ENCODE measurements around the gene VASH2.
A peak's percentile ranks its signal among the peaks of the same experiment; 100 is the strongest.
"Not testable (repeated sequence)": the region's sequence is repeated elsewhere in the genome, so short reads cannot be mapped to it uniquely, and the experiment has no call there.

The VASH2 gene

DNA sequence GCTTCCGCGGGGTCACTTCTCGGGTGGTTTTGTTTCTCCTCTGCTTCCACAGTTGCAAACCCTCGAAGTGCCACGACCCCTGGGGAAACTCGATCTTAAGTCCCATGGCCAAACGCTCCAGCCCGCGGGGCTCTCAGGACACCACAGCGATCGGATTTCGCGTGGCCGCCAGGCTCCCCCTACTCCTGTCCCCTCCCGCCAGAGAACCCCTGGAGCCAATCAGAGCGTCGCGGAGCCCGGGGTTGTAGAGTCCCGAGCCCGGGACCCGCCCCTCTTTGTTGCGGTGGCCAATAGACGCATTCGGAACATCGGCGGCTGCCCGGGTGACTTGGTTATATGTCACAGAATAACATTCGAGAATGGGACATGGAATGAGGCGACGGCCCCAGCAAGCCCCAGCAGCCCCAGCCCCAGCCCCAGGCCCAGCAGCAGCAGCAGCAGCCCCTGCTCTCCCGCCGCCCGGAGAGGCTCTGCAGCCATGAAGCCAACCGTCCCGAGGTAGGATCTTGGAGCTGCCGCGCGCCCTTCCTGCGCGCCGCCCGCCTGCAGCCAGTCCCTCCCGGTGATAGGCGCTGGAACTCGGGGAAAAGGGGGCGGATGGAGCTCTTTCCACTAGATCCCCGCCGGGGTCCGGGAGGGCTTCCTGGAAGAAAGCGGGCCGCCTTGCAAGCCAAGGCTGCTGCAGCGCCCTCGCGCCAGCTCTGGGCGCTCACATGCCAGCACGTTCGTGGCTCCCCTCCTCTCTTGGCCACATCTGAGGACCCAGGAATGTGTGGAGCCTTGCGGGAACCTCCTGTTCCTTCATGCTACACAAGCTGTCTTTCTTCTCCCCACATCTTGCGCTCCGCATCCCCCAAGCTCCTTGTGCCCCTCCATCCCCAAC is at the start of gene VASH2:
TSS of gene VASH2 (plus strand) at position 299 of the 883 bp plus-strand sequence. CDS start 1,002 bp downstream, outside the sequence.
- DNase-seq, result peak; percentile 82

DNA sequence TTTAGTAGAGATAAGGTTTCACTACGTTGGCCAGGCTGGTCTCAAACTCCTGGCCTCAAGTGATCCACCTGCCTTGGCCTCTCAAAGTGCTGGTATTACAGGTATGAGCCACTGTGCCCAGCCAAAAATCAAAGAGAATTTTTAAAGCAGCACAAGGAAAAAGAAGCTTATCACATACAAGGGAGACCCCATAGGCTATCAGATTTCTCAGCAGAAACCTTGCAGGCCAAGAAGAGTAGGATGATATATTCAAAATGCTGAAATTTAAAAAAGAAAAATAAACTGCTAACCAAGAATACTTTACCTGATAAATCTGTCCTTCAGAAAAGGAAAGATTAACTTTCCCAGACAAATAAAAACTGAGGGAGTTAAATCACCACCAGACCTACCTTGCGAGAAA is 49.1 kb upstream of the VASH2 start:
- DNase-seq, result no peak

DNA sequence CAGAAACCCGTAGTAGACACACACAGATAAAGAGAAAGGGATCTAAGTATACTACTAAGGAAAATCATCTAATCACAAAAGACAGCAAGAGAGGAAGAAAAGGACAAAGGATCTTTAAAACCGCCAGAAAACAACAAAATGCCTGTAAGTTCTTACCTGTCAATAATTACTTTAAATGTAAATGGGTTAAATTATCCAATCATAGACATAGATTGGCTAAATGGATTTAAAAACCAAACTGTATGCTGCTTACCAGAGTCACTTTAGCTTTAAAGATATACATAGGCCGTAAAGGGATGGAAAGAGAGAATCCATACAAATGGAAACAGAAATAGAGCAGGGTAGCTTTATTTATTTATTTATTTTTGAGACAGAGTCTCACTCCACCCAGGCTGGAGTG is 48.3 kb upstream of the VASH2 start:
- DNase-seq, result no peak

DNA sequence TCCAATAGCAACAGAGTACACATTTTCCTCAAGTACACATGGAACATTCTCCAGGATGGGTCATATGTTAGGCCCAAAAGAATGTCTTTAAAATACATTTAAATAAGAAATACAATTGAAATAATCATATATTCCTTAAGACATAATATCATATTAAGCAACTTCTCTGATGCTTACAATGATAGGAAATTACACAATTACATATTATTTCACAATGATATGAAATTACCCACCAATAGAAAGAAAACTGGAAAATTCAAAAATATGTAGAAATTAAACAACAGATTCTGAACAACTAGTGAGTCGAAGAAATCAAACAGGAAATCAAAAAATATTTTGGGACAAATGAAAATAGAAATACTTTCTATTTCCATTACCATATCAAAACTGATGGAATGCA is 46.7 kb upstream of the VASH2 start:
- no peak for DNase-seq

DNA sequence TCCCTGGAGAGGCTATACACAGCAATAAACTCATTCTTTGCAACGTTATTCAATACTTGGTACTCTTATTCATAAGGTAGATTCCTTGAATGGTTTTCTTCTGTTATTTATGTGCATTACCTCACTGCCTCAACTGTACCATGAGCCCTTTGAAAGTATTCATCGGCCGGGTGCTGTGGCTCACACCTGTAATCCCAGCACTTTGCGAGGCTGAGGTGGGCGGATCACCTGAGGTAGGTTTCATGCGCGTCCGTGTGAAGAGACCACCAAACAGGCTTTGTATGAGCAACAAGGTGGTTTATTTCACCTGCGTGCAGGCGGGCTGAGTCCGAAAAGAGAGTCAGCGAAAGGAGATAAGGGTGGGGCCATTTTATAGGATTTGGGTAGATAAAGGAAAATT is 42.3 kb upstream of the VASH2 start:
- DNase-seq, result not testable (repeated sequence)

DNA sequence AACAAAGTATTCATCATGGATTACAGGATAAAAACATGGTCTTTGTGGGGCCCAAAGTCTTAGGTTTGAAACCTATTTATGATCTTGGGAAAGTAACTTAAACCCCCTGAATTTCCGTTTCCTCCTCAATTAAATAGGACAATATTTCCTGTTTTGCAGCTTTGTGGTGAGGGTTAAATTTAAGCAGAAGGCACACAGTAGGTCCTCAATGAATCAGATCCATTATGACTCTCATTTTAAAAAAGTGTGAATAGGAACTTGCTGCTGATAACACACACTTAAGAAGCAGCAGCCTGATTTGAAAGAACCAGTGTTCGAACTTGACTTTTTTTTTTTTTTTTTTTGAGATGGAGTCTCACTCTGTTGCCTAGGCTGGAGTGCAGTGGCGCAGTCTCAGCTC is 41.4 kb upstream of the VASH2 start:
- DNase-seq, result no peak

DNA sequence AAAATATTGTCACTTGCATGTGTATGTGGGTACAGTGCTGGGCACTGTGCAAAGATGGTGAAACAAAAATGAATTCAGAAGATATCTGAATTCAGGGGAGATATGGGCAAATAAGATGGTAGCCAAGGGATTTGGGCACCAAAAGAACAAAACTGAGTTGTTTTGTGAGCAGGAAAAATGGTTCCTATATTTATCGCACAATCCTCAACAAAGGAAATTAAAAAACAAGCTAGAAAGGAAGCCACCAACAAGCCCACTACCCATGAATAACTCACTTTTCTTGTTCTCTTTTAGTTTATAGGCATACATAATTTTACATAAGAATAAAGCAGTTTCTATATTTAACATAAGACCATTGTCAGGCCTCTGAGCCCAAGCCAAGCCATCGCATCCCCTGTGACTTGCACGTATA is 40.7 kb upstream of the VASH2 start:
- no peak for DNase-seq

DNA sequence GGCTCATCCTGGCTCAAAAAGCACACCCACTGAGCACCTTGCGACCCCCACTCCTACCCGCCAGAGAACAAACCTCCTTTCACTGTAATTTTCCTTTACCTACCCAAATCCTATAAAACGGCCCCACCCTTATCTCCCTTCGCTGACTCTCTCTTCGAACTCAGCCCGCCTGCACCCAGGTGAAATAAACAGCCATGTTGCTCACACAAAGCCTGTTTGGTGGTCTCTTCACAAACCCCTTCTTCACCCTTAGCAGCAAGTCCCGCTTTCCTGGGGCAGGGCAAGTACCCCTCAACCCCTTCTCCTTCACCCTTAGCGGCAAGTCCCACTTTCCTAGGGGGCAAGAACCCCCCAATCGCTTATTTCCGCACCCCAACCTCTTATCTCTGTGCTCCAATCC is 40.1 kb upstream of the VASH2 start:
- DNase-seq, result not testable (repeated sequence)

DNA sequence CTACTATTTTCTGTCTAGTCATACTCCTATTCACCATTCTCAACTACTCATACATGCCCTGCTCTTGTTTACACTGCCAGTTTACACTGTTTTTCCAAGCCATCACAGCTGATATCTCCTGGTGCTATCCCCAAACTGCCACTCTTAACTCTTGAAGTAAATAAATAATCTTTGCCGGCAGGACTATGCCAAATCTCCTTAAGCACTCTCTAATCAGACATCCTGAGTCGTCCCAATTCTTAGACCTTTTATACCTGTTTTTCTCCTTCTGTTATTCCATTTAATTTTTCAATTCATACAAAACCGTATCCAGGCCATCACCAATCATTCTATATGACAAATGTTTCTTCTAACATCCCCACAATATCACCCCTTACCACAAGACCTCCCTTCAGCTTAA is 36.7 kb upstream of the VASH2 start:
- not testable (repeated sequence) for DNase-seq

DNA sequence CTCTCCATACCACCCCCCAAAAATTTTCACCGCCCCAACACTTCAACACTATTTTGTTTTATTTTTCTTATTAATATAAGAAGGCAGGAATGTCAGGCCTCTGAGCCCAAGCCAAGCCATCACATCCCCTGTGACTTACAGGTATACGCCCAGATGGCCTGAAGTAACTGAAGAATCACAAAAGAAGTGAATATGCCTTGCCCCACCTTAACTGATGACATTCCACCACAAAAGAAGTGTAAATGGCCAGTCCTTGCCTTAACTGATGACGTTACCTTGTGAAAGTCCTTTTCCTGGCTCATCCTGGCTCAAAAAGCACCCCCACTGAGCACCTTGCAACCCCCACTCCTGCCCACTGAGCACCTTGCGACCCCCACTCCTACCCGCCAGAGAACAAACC is 36.2 kb upstream of the VASH2 start:
- DNase-seq, result not testable (repeated sequence)

DNA sequence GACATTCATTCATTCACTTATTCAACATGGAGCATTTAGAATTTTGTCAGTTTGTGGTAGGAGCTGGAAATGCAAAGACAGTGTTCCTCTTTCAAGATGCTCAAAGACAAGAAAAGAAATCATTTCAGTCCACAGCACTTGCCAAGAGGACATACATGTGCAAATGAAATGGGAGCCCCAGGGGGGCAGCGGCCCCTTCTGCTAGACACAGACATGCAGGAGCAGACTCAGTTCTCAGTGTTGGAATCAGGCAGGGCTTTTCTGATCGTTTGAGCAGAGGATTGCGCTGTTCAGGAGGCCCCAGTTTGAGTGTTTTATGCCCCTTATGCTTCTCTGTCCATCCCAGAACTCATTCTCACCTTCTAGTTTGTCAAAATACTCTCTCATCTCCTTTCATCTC is 35.6 kb upstream of the VASH2 start:
- no peak for DNase-seq

DNA sequence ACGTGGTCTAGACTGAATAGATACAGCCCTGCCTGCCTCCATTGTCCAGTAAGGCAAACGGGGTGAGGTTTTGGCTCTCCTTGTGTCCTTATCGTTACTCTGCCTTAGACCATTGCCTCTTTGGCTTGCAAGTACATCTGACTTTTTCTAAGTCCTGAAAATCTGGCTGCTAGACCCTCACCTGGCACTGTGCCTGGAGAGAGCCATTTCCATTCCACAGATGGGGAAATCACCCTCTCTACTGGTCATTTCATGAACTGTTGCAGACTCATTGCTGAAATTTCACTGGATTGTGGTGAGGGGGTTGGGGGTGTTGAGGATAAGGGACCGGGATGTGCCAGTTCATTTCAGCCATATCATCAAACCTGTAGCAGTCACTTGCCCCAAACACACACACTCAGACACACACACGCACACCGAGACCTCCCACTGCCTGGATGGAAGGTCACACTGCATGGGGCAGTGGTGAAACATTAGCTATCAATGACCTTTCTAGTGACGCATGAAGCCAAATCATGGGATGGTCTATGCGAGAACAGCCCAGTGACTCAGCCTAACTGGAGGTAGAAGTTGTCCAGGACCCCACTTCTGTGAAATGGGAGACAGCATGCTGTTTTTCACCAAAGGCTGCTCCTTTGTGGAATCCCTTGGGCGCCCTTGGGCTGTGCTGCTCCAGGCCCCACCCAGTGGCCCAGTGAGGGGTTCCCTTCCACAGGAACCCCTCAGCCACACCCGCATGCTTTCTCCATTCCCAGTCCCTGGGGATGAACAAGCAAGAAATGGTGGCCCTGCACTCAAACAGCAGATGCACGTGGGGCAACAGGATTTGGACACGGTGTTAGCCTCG is 34.9 kb upstream of the VASH2 start:
- peak; percentile 28 for DNase-seq

DNA sequence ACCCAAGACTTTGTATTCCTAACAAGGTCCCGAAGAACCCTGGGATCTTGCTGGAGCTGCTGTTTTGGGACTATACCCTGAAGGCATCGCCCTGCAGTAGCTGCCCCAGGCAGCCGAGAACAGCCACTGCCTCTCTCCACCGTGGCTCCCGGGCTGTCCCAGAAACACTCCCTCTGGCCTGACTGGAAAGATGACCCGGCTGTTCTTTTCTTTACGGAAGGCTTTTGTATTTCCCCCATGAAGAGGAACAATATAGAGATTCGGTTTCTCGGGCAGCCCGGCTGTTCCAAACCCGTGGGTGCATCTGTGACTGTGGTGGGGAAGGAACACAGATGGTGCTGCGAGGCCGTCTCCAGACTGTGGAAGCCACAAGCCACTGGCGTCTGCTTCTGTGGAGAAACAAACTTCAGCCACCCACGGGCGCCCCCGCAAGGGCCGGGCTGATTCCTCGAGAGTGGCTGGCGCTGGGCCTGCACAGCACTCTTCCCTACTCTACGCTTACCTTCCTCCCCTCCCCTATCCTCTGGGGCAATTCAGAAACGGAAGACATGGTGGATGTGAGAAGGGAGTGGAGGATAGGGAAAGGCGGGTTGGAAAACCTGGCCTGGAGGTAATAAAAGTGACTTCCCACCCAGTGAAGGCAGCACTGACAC is 33.7 kb upstream of the VASH2 start:
- peak; percentile 43 for DNase-seq

DNA sequence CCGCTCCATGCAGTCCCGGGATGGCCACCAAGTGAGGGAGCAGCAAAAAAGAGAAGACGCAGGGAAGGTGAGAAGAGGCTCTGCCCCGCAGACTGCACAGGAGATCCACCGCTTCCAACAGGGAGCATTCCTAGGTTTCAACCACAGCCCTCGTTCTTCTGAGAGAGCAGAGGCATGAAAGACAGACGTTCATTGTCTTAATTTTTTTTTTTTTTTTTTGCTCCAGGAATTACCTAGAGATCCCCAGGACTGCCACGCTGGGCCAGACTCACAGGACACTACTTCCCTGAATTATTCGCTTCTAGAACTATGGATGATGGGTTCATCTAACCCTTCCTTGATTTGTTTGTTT is 33.2 kb upstream of the VASH2 start:
- no peak for DNase-seq

DNA sequence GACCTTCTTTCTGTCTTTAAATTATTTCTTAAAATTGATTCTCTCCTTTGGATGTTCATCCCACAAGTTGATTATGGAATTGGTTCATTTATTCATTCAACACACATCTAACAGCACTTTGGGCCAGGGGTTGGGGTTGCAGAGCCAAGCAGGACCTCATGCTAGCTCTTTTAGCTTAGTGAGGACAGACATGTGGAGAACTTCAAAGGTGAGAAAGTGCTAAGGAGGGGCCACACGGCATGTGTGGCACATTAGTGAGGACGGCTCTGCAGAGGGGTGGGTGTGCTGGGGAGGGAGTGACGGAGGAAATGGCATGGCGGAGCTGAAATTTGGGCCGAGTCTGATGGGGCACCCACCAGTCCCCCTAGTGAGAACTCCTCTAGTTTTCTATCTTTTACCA is 32.5 kb upstream of the VASH2 start:
- DNase-seq, result no peak

DNA sequence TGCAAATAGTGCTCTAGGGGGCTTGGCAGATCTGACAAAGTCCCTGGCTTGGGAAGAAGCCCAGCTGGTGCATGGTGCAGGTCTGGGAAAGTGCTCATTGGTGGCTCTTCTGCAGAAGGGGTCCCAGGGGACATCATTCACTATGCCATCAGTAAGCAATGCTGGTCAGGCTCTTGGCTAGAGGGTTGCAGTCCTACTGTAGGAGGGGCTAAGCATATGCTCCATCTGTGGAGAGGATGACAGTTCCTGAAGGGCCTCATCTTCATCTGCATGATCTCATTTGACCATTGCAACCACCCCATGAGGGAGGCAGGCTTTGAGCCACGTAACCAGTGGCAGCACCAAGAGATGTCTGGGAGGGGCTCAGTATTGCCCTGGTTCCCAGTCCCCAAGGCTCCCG is 31.5 kb upstream of the VASH2 start:
- no peak for DNase-seq

DNA sequence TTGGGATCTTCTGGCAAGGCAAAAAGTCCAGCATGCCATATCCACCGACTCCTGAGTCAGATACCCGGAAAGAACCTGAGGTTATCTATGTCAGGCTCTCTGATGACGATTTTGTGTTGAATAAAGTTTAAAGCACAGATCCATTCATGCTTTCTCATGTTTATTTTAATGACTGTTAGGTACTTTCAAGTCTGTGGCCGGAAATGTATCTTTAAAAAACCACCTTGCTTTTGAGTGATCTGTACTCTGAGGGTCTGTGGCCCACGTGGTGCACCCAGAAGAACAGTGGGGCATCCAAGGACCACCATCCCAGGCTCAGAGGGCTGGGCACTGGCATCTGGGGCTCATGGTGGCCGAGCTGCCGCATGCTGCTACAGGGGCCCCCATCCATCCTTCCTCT is 30.1 kb upstream of the VASH2 start:
- DNase-seq, result no peak

DNA sequence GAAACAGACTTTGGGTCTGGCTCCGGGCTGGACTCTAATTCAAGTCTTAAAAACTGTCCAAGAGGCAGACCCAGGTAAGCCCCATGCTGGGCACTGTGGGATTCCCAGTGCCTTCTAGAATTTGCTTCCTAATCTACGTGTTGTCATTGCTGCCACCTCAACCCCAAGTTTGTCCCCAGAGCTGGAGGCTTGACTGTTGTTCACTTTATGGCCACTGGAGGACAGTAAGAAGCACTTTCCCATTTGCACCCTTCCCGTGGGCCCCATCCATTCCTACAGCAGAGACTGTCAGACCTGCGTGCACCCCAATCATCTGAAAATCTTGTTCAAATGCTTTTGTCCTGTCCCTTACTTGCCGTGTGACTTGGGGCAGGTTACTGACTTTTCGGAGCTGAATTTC is 29.4 kb upstream of the VASH2 start:
- no peak for DNase-seq

DNA sequence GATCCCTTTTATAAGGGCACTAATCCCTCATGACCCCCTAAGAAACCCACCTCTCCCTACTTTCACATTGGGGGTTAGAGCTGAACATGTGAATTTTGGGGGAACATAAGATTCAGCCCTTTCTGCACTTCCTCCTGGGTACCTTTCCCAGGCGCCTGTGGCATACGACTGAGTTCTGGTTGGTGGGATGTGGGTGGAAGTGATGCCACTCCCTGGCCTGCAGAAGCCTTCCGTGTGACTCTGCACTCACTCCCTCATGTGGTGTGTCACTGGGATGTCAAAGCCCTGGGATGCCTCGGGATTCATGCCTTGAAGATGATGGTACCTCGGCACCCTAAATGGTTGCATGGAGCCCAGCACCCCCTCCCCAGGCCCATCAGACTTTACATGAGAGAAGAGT is 28.3 kb upstream of the VASH2 start:
- no peak for DNase-seq

DNA sequence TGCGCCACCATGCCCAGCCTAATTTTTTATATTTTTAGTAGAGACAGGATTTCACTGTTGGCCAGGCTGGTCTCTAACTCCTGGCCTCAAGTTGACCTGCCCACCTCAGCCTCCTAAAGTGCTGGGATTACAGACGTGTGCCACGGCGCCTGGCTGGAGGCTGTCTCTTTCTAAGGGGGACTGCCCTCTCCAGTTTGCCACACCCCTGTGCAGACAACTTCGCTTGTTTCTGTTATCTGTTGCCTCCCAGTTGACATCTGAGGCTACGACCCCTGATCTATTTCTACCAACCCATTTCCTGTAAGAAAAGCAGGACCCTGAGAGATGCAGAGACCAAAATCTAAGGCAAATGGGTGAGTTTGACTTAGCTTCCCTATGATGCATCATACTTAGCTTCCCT is 24.0 kb upstream of the VASH2 start:
- DNase-seq, result no peak

DNA sequence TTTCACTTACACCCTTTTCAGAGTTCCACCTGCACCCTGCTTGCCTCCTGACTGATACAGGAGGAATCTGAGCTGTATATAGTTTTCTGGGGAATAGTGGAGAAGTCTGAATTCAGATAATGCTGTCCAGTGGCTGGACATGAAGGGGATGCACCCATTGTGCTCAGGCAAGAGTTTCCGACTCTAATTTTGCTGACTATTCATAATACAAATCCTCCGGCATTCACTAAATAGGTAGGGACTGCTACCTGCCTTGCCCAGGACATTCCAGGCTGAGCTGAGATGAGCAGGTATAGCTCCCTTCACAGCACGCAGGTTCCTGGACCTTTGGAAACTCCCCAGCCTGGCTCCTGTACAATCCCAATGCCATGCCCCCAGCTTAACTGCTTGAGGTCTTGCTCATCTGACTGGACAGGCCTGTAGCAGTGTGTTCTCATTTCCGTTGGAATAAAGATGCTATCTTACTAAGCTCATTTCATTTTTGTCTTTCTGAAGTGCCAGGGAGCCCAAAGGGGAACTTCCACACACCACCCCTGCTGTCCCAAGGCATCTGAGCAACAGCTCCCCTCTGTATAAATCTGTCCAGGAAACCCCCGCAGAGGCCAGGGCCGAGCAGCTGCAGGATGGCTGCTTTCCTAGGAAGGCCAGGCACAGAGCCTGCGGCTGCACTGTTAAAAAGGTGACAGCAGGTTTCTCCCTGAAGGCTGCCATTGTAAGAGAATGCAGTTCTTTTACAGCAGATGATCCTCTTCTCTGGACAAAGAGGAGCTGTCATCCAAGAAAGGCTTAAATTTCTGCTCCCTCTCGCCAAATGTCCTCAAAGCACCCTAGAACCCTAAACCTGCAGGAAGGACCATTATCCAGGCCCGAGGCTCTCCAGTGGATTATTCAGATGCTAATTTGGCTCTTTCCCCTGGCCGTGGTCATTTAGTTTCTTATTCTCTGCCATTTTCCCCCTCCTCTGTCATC is 21.7 kb upstream of the VASH2 start:
- DNase-seq, result no peak

DNA sequence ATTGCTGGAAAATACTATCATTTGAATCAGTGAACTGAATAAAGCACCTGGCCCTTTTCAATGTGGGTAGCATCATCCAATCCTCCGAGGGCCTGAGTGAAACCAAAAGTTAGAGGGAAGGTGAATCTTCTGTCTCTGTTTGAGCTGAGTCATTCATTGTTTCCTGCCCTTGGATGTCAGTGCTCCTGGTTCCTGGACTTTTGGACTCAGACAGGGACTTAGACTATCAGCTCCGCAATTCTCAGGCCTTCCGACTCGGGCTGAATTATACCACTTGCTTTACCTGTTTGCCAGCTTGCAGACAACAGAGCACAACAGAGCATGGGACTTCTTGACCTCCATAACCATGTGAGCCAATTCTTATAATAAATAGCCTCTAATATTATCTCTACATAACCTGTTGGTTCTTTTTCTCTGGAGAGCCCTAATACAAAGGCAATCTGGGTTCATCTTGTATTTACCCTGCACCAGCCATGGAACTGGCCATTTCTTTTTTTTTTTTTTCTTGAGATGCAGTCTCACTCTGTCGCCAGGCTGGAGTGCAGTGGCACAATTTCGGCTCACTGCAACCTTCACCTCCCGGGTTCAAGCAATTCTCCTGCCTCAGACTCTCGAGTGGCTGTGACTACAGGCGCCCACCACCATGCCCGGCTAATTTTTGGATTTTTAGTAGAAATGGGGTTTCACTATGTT is 19.2 kb upstream of the VASH2 start:
- no peak for DNase-seq
